Stomach smooth muscle (tissue), 2 donors: Measurements from ENCODE around the gene CTBP2.
"Not testable (repeated sequence)": the region's sequence is repeated elsewhere in the genome, so short reads cannot be mapped to it uniquely, and the experiment has no call there.

Experiments used
- H3K27ac ChIP-seq: one replicate; pipeline ENCODE4 v1.7.0; 2013; ENCODE audit warnings: mild to moderate bottlenecking, low read length, inconsistent platforms
- H3K27me3 ChIP-seq, 2 donors: one replicate each; pipeline ENCODE4 v1.7.0; 2013; ENCODE audit warnings: low read length in 2 of 2; ENCODE audit not compliant: insufficient read depth in 2 of 2, control insufficient read depth in 1 of 2
- H3K36me3 ChIP-seq, 2 donors: one replicate each; pipeline ENCODE4 v1.7.0; 2013; ENCODE audit warnings: low read length in 2 of 2; ENCODE audit not compliant: control insufficient read depth in 2 of 2, insufficient read depth in 2 of 2
- H3K4me1 ChIP-seq: one replicate; pipeline ENCODE4 v1.7.0; 2013; ENCODE audit warnings: low read length; ENCODE audit not compliant: control insufficient read depth, insufficient read depth
- H3K4me3 ChIP-seq, 2 donors: one replicate each; pipeline ENCODE4 v1.7.0; 2013; ENCODE audit warnings: low read length in 2 of 2
- H3K9ac ChIP-seq, 2 donors: one replicate each; pipeline ENCODE4 v1.7.0; 2013; ENCODE audit warnings: low read length in 2 of 2, mild to moderate bottlenecking in 1 of 2
- H3K9me3 ChIP-seq, 2 donors: one replicate each; pipeline ENCODE4 v1.7.0; 2013; ENCODE audit warnings: low read length in 2 of 2; ENCODE audit not compliant: control insufficient read depth in 2 of 2
- donor health status: healthy.
- donor health status: Pancreatic carcinoma.

CTBP2 gene

DNA sequence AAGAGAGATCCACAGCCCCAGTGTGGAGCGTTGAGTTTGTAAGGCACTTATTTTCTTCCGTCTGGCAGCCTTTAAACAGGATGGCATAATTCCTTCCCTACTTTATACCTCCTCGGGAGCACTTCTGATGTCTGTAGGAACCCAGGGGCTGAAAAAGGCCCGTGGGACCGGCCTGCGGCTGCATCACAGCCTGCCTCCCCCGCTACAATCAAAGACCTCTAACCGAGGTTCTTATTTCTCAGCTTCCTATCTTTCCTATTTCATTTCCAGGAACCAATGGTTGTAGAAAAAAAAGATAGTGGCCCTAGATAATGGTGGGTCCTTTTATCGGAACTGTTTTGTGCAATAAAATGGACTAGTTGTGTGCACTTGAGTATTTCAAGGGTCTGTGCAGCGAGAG lies 4.1 kb upstream of the CTBP2 start:
- H3K36me3 ChIP-seq: no peaks in the 10 kb centered on the region
- H3K27ac ChIP-seq: no peak overlapping the region
- no peak overlapping the region for H3K9ac ChIP-seq
- H3K27me3 ChIP-seq: no peaks in the 10 kb centered on the region
- no peaks in the 10 kb centered on the region for H3K9me3 ChIP-seq
- no peak overlapping the region for H3K4me3 ChIP-seq
- peaks cover 8% of the 10 kb centered on the region for H3K4me1 ChIP-seq

DNA sequence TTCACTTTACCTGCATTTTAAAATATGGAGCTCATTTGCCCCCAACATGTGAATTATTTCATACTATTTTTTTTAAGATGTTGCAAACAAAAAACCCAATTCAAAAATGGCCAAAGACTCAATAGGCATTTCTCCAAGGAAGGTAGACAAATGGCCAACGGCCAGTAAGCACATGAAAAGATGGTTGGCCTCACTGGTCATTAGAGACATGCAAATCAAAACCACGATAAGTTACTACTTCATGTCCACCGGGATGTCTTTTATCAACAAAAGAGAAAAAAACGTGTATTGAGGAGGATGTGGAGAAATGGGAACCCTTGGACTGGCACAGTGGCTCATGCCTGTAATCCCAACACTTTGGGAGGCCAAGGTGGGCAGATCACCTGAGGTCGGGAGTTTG lies 3.4 kb upstream of the CTBP2 start:
- Histone ChIP-seq H3K27ac (no peak overlapping the region), H3K4me3 (no peak overlapping the region), H3K27me3 (no peaks in the 10 kb centered on the region), H3K36me3 (no peaks in the 10 kb centered on the region), H3K9me3 (no peaks in the 10 kb centered on the region), H3K4me1 (peaks cover 8% of the 10 kb centered on the region), H3K9ac (no peak overlapping the region)

DNA sequence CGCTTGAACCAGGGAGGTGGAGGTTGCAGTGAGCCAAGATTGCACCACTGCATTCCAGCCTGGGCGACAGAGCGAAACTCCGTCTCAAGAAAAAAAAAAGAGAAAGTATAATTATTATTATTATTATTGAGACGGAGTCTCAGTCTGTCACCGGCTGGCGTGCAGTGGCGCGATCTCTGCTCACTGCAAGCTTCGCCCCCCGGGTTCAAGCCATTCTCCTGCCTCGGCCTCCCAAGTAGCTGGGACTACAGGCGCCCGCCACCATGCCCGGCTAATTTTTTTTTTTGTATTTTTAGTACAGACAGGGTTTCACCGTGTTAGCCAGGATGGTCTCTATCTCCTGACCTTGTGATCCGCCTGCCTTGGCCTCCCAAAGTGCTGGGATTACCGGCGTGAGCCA lies 2.9 kb upstream of the CTBP2 start:
- not testable (repeated sequence) for H3K36me3 ChIP-seq, H3K9ac ChIP-seq, H3K9me3 ChIP-seq, H3K27me3 ChIP-seq, H3K27ac ChIP-seq, H3K4me1 ChIP-seq, H3K4me3 ChIP-seq

DNA sequence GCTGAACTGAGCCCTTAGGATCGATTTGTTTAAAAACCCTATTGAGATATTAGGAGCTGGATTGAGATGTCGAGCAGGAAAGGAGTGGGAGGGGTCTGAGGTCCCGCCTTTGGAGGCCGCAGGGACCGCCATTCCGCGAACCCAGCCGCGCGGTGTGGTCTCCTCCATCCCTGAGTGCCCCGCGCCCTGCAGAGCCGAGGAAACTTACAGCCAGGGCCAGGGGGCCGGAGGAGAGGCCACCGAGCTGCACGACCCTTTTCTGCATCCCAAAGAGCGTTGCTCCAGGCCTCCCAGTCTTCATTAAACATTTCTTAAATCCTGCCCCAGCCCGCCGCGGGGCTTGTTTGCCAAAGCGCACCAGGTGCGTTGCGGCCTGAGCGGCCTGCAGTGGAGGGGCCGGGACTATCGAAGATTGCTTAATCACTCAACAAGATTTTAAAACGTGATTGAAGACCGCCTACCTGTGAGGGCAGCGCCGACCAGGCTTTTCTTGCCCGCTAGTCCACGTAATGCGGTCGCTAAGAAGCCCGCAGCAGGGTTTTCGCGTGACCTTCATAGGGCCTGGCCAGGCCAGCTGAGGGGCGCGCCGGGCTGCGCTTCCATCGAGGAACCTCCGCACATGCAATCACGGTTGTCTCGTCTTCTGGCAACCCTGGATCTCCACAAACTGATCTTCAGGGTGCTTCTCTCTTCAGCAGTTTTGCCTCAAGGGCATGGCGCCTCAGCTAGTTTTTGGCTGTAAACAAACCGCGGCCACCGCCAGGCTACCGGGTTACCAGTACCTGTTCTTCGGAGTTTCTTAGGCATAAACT lies 2.0 kb upstream of the CTBP2 start:
- Histone ChIP-seq H3K9ac (peak overlapping the region; percentile 58 to 69), H3K4me1 (peaks cover 8% of the 10 kb centered on the region), H3K4me3 (peak overlapping the region; percentile 71 to 77), H3K36me3 (no peaks in the 10 kb centered on the region), H3K9me3 (no peaks in the 10 kb centered on the region), H3K27ac (peak overlapping the region; percentile 87), H3K27me3 (no peaks in the 10 kb centered on the region)

DNA sequence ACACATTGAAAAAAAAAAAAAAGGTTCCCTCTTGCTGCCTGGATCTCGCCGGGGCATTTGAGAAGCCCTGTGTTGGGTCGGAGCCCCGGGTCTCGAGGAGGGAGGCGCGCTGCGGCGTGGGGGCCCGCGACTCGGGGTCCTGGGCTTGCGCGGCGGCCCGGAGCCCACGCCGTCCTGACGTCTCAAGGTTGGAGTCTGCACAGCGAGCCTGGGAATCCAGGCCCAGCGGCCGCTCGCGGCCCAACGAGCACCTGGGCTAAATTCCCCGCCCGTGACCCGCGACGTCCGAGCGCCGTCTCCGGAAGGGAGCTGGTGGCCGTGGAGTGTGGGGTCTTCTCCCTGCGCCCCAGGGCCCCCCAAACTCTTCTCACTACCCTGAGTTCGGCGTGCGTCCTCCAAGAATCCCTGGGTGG lies 1.4 kb upstream of the CTBP2 start:
- H3K4me1 ChIP-seq: peaks cover 11% of the 10 kb centered on the region
- H3K36me3 ChIP-seq: no peaks in the 10 kb centered on the region
- peak overlapping the region; percentile 71 to 77 for H3K4me3 ChIP-seq
- peak overlapping the region; percentile 58 to 69 for H3K9ac ChIP-seq
- no peaks in the 10 kb centered on the region for H3K9me3 ChIP-seq
- H3K27ac ChIP-seq: peak overlapping the region; percentile 87
- H3K27me3 ChIP-seq: no peaks in the 10 kb centered on the region

DNA sequence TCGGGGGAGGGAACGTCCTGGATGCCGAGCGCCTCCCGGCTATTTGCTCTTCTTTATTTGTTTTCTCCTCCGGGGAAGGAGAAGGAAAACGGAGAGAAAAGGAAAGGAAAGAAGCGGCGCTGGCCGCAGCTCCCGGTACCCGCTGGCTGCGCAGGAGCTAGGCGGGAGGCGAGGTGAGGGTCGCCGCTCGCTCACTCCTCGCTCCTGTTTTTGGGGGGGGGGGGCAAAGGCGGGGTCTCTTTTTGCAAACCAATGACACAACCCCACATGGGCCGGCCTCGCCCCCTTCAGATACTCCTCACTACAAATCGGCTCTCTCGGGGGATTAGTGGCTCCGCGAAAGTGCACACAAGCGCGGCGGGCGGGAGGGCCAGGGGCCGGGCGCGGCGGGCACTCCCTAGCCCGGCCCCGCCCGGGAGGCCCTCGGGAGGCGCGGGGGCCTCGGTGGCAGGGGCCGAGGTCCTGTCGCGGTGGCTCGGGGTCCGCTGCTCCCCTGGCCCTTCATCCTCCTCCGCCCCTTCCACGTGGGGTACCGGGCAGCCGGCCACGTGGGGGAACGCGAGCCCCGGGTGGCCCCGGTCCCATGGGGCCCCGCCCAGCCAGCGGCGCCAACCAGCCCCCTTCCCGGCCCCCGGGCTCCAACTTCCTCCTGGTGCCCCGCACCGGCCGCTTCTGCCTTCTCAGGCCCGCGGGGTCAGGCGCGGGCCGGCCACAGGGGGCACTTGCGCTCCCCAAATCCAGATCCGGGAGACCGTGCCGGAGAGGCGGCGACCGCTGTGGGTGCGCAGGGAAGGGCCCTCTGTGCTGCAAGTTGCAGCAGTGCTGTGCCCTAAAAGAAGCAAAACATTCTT lies 718 bp upstream of the CTBP2 start:
- peak overlapping the region; percentile 87 for H3K27ac ChIP-seq
- H3K4me1 ChIP-seq: peaks cover 14% of the 10 kb centered on the region
- no peaks in the 10 kb centered on the region for H3K27me3 ChIP-seq
- H3K9ac ChIP-seq: peak overlapping the region; percentile 62 to 69
- H3K9me3 ChIP-seq: no peaks in the 10 kb centered on the region
- no peaks in the 10 kb centered on the region for H3K36me3 ChIP-seq
- peak overlapping the region; percentile 71 to 77 for H3K4me3 ChIP-seq

DNA sequence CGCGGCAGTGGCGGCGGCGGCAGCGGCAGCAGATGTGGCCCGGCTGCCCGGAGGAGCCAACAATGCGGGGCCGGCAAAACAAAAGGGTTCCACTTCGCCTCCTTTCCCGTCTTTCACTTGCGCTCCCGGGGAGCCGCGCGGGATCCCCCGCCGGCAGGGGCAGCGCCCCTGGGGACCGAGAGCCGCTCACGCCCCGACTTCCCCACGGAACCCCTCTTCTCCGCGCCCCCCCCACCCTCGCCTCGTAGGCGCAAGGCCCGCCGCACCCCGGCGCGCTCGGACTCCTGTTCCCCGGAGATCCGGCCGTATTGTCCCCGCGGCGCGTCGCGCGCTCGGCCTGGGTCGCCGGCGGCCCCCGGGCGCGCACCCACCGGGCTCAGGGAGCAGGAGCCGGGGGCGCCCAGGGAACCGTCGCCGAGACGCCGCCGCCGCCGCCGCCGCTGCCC lies 854 bp downstream of the CTBP2 start:
- Histone ChIP-seq H3K9ac (peak overlapping the region; percentile 60 to 69), H3K4me1 (peaks cover 27% of the 10 kb centered on the region), H3K27ac (peak overlapping the region; percentile 80), H3K4me3 (peak overlapping the region; percentile 55 to 76), H3K27me3 (no peaks in the 10 kb centered on the region), H3K9me3 (no peaks in the 10 kb centered on the region), H3K36me3 (no peaks in the 10 kb centered on the region)

DNA sequence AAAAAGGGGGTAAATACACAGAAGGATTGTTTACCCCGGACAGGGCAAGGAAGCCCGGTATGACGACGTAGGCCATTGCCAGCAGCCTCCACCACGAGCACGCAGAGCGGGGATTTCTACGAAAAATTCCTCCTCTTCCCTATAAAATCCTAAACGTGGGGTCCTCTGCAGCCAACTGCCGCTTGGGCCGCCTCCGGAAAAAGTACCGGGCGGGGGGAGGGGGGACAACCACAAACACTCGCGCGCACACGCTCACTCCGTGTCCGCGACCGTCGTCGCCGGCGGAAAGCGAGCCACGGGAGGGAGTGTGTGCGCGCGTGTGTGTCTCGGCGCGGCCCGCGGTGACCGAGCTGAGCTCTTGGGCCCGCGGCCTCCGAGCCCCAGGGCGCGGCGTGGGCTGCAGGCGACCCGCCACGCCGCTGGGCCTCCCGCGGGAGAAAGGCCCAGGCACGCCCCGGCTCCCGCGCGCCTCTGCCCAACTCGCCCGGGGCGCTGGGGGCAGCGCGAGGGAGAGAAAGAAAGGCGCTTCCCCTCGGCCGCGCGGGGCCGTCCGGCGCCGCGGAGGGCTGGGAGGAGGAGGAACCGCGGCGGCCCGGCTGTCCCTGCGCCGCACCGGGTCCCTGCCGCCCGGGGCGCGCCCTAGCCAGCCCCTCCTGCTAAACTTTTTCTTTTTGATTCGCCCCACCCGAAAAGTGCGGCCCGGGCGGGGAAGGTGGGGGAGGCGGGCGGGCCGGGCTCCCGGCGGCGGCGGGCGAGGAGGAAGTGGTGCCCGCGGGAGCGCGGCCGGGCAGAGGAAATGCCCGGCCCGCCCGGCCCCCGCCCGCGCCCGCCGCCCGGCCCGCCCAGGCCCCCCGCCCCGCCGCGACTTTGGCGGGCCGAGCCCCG lies 1.5 kb downstream of the CTBP2 start:
- H3K36me3 ChIP-seq: no peaks in the 10 kb centered on the region
- H3K4me1 ChIP-seq: peaks cover 34% of the 10 kb centered on the region
- peak overlapping the region; percentile 83 to 85 for H3K4me3 ChIP-seq

DNA sequence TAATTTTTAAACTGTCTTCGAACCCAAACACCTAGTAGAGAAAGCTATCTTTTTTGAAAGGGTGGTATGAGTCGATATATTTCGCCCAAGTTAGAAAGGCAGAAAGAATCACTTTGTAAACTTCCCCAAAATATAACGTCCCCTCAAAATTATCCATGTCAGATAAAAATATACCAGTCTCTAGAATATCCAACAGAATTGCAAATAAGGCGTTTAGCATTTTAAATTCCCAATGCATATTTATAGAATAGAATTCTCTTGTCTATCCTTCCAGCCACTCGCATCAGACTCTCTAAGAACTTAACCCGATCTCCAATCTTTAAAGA lies 2.1 kb downstream of the CTBP2 start:
- Histone ChIP-seq H3K27ac (peak overlapping the region; percentile 77), H3K9me3 (no peaks in the 10 kb centered on the region), H3K4me1 (peaks cover 40% of the 10 kb centered on the region), H3K27me3 (no peaks in the 10 kb centered on the region), H3K9ac (peak overlapping the region; percentile 80 to 89), H3K36me3 (no peaks in the 10 kb centered on the region), H3K4me3 (peak overlapping the region; percentile 83 to 85)

More for the DNA sequence above, 1.5 kb downstream of the CTBP2 start:
- H3K27ac ChIP-seq: peak overlapping the region; percentile 80
- H3K9ac ChIP-seq: peak overlapping the region; percentile 80 to 89
- H3K9me3 ChIP-seq: no peaks in the 10 kb centered on the region
- H3K27me3 ChIP-seq: no peaks in the 10 kb centered on the region

DNA sequence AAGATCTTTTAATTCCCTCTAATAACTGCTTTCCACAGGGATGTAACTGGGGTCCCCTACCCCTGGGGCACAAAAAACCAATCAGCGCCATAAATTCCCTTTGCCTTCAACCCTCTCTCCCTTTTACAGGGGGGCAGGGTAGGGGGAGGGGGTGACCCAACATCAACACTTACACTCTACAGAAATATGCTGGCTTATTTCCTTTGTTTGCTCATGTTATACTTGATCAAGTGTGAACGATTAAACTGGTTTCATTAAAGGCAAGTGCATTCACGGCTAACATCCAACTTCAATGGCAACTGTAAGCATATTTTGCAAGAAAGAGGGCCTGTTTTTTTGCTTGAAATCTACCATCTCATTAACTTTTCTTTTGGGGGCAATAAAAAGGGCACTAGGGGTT lies 2.9 kb downstream of the CTBP2 start:
- no peaks in the 10 kb centered on the region for H3K27me3 ChIP-seq
- H3K9ac ChIP-seq: peak overlapping the region; percentile 62 to 80
- H3K4me3 ChIP-seq: peak overlapping the region; percentile 66 to 83
- H3K27ac ChIP-seq: peak overlapping the region; percentile 77
- no peaks in the 10 kb centered on the region for H3K9me3 ChIP-seq
- H3K36me3 ChIP-seq: no peaks in the 10 kb centered on the region
- peaks cover 47% of the 10 kb centered on the region for H3K4me1 ChIP-seq
